GM12892 (cell line): ENCODE measurements around the gene MEIOB. TPM values are rescaled to one million over a fixed set of nuclear protein-coding genes. Genes with fewer than 3 reads are reported as not detected.
"Not testable (repeated sequence)": the region's sequence is repeated elsewhere in the genome, so short reads cannot be mapped to it uniquely, and the experiment has no call there.

ENCODE experiments used
- DNase-seq: peaks from one replicate; pipeline ENCODE4 v3.0.0; 2011; ENCODE audit not compliant: insufficient read length
- FAIRE-seq: peaks from 2 replicates; lab custom pipeline; 2011; peaks lifted over from hg19 to GRCh38; lab: Jason Lieb, UNC
- POLR2A ChIP-seq: IDR thresholded peaks from 2 replicates; pipeline ENCODE4 v1.6.1; 2011; ENCODE audit warnings: low read depth, low read length, control low read depth
- POLR2AphosphoS5 ChIP-seq: IDR thresholded peaks from 2 replicates; pipeline ENCODE4 v1.6.1; 2011; ENCODE audit warnings: low read depth, low read length, control low read depth
- TAF1 ChIP-seq: IDR thresholded peaks from 2 replicates; pipeline ENCODE4 v1.6.1; 2011; ENCODE audit warnings: low read depth, mild to moderate bottlenecking, control low read depth, low read length, borderline replicate concordance
- polyA plus RNA-seq: library from polyadenylated mRNA; unstranded; fragments of >200 nt; gene quantifications from one replicate; pipeline ENCODE4 v1.2.1, GENCODE V29; 2012; ENCODE audit warnings: missing spikeins, inconsistent platforms; ENCODE audit not compliant: missing spikeins

MEIOB gene, protein sequence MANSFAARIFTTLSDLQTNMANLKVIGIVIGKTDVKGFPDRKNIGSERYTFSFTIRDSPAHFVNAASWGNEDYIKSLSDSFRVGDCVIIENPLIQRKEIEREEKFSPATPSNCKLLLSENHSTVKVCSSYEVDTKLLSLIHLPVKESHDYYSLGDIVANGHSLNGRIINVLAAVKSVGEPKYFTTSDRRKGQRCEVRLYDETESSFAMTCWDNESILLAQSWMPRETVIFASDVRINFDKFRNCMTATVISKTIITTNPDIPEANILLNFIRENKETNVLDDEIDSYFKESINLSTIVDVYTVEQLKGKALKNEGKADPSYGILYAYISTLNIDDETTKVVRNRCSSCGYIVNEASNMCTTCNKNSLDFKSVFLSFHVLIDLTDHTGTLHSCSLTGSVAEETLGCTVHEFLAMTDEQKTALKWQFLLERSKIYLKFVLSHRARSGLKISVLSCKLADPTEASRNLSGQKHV
- polyA plus RNA-seq: 0.32 TPM

DNA sequence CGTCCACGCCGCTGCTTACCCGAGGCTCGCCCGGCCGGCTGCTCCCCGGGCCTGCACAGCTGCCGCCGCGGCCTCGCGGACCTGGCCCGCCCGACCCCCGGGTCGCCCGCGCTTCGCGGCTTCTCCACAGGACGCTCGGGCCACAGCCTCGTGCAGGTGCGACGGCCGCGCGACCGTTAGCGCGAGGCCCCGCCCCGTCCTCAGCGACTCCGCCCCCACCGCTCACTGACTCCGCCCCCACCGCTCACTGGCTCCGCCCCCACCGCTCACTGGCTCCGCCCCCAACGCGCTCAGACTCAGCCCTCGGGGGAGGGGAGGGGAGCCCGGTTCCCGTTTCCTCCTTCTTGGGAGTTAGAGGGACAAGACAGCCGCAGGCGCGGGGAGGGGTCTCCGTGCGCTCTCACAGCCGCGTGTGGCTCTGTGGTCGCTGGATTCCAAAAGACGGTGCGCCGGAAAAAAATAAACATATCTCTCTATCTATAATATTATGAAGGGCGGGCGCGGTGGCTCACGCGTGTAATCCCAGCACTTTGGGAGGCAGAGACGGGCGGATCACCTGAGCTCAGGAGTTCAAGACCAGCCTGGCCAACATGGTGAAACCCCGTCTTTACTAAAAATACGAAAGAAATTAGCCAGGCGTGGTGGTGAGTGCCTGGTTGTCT lies at the start of gene MEIOB:
Gene MEIOB, minus strand, starts transcription at position 191 of the 662 bp plus-strand sequence. CDS start 3,989 bp downstream, outside the sequence.
- TF ChIP-seq POLR2A: no peak
- no peak for TF ChIP-seq POLR2AphosphoS5
- TF ChIP-seq TAF1: no peak
- FAIRE-seq (no peak), DNase-seq (no peak)

DNA sequence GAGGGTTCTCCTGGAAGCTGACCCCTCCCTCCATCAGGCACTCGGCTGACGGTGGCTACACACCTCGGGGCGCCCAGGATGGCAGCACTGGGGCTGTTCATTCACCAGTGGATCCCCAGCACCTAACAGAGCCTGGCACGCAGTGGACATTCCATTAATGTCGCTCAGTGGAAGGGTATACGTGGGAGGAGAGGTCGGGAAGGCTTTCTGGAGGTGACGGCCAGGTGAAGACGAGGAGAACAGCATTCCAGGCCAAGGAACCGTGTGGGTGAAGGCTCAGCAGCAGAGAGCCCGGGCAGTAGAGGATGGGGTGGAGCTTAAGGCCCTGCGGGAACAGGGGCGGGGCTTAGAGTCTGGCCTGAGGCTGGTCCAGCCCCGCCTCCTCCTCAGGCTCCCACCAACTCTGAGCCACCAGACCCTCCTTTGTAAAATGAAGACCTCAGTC lies 48.8 kb upstream of the MEIOB start:
- TF ChIP-seq TAF1: no peak
- TF ChIP-seq POLR2AphosphoS5: no peak
- no peak for TF ChIP-seq POLR2A
- FAIRE-seq: no peak
- no peak for DNase-seq

DNA sequence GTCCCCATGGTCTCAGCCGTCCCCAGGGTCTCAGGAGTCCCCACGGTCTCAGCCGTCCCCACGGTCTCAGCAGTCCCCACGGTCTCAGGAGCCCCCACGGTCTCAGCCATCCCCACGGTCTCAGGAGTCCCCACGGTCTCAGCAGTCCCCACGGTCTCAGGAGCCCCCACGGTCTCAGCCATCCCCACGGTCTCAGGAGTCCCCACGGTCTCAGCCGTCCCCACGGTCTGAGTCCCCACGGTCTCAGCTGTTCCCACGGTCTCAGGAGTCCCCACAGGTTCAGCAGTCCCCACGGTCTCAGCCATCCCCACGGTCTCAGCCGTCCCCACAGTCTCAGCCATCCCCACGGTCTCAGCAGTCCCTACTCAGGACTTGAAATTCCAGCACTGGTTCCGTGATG lies 48.2 kb upstream of the MEIOB start:
- not testable (repeated sequence) for FAIRE-seq, DNase-seq

DNA sequence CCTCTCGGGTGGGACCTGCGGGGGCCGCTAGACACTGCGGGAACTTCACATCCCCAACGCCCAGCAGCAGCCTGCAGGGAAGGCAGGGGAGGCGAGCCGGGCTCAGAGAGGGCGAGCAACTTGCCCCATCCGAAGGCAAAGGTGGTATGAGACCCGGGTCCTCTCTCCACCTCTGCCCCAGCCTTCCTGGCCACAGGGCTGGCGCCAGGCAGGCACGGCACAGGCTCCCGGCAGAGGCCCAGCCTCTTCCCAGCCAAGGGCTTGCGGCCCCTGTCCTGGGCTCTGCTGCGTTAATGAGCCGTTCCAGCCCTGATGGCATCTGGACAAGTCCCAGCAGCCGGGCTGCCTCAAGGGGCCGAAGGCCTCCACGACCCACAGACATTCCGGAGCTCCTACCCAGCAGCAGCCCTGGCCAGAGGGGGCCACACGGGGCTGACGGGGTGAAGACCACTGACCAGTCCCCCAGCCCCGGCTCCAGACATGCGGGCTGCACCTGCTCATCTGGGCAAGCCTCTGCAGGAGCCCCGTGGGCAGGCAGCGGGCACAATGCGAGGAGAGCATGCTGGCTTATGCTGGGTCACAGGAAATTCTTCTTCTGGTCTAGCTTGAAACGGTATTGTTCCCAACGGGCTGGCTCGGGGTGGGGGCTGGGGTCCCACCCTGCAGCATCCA lies 47.5 kb upstream of the MEIOB start:
- FAIRE-seq (no peak), DNase-seq (no peak)
- TF ChIP-seq TAF1 (no peak), POLR2A (no peak), POLR2AphosphoS5 (no peak)

DNA sequence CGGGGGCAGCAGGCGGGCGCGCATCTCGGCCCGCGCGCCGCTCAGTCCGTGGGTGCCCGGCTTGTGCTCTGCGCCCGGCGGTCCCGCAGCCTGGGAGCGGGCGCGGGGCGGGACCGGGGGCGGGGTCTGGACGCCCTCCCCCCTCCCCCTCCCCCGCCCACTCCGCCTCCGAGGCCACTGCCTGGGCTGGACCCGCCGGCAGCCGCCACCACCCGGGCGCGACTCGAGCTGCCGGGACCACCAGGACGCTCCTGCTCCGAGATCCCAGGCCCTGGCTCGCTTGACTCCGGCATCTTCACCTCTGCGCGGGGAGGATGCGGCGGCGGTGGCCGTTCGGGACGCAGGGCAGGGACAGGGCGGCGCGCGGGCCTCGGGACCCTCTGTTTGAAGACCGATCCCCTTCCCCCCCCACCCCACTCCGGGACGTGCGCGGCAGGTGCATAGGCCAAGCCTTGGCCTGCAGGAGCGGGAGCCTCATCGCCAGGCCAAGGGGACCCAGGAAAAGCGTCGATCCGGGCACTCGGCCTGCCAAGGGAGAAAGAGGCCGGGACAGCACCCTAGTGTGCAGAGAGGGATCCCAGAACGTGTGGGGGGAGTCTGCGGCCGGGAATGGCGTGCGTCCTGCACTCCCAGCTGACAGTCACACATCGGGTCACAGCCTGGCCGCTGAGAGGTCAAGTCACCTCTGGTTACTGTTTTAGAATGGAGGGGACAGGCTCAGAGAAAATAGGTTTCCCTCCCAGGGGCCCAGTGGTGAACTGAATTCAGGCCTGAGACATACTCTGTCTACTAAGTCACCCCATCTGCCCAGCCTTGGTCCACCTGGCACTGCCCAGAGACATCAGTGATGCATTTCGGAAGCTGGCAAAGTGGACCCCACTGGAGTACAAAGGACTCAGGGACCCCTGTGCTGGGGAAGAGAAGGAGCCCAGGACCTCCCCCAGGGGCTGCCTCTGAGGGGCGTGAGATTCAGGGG lies 46.7 kb upstream of the MEIOB start, which contains the start of gene HS3ST6:
Gene HS3ST6, minus strand, starts transcription at position 65 of the 976 bp plus-strand sequence. CDS start 92 bp downstream, outside the sequence.
- DNase-seq (no peak), FAIRE-seq (no peak)
- TF ChIP-seq TAF1: no peak
- no peak for TF ChIP-seq POLR2A
- TF ChIP-seq POLR2AphosphoS5: no peak

DNA sequence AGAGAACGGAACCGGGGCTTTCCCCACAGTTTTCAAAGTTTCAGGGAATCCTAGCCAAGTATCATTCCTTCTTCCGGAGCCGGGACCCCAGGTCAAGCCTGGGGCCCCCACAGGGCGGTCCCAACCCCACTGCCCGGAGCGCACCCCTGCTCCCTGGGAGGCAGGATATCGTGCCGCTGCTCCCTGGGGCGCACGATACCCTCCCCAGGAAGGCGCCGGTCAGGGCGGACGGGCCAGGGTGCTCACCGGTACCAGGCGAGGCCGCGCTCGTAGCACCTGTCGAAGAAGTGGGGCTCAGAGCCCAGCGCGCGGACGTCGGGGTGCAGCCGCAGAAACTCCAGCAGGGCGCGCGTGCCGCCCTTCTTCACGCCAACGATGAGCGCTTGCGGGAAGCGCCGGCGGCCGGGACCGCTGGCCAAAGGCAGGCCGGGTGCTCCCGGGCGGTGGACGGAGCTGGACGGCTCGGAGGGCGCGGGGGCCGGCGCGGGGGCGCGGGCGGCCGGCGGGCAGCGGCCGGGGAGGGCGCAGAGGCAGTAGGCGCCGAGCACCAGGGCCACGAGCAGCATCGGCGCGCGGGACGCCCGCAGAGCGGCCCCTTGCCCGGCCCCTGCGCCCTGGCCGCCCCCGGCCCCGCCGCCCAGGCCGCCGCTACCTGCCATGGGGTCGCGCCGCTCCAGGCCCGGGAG lies 45.8 kb upstream of the MEIOB start:
- no peak for FAIRE-seq

DNA sequence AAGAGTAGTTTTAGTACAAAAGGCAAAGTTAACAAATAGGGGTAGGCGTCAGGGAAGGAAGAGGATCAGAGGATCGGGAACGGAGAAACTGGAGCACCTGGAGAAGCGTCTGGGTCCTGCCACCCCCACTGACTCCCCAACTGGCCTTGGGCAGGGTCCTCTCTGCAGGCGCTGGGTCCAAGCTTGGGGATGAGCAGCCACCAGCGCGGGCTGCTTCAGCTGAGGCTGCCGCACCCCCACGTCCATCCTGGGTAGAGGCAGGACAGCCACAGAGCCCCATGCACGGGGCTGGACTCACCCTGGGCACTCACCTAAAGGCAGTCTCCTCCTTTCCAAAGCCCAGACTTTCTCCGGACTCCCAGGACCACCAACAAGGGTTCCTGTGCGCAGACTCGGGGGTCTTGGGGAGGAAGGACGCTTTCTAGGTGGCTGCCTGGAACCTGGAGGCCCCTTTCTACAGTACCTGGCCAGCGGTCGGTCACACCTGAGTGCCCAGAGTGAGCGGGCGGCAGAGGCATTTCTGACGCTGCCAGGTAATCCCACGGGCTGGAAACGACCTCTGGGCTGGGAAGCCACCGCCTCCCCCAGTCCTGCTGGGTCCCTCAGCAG lies 45.2 kb upstream of the MEIOB start:
- FAIRE-seq: no peak
- TF ChIP-seq POLR2AphosphoS5: no peak
- no peak for DNase-seq

More for the DNA sequence above, 45.8 kb upstream of the MEIOB start:
- TF ChIP-seq TAF1 (no peak), POLR2A (no peak), POLR2AphosphoS5 (no peak)
- no peak for DNase-seq

DNA sequence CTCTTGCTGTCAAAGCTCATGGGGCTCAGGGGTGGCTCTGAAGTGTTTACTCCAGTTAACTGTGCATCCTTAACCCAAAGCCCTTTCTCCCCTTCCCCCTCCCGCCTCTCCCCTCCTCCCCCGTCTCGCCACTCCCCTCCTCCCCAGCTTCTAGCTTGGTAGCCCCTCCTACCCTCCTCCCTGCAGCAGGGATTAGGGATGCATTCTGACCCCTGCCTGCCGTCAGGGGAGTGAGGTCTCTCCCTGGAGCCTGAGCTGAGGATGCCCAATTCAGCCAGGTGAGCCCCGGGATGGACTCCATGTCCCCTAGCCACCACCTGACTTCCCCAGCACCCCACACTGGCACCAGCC lies 44.7 kb upstream of the MEIOB start:
- DNase-seq: no peak
- FAIRE-seq: no peak
- TF ChIP-seq TAF1 (no peak), POLR2AphosphoS5 (no peak), POLR2A (no peak)

DNA sequence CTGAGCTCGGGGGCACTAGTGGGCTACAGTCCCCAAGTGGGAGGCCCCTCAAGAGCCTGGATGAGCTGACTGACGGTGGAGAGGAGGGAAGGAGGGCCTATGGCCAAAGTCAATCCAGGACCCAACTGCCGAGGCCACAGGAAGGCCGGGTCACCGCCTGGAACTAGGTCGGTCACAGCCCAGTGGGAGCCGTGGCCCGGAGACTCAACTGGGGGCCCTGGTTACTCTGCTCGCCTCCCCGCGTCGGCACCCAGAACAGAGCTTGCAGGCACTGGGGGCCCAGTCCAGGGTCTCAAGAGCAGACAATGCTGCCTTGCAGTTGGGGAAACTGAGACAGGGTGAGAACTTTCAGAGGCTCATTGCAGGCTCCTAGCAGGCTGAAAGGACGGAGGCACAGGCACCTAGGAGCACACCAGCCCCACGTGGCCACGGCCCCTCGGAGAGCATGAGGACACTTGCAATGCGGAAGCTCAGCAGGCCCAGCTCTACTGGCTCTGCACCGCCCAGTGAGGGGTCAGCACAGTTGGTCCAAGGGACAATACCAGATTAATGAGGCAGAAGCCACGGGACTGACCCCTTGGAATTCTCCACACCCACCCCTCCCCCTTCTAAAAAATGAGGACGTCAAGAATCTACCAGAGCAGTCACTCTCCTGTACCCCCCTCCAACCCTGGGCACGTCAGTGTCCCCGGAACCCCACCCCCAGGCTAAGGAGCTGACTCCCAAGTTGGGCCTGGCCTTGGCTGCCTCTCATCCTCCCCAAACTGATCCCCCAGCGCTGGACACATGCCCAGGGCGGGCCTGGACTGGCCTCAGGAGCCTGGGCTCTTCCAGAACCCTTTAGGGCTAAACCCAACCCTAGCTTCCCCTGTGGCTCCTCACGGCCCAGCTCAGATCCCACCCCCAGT lies 44.0 kb upstream of the MEIOB start:
- TF ChIP-seq POLR2A (no peak), TAF1 (no peak), POLR2AphosphoS5 (no peak)
- FAIRE-seq (no peak), DNase-seq (no peak)

DNA sequence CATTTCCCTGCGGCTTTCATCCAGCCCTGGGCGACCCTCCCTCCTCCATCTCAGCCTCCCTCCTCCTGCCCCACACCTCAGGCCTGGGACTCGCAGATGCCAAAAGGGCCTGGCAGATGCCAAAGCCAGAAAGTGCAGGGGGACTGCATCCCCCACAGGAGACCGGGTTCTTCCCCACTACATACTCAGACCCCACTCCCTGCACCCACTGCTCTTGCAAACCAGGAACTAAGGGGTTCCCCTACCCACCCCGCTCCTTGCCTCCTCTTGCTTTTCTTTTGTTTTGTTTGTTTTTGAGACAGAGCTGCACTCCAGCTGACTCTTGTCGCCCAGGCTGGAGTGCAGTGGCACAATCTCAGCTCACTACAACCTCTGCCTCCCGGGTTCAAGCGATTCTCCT lies 43.0 kb upstream of the MEIOB start:
- TF ChIP-seq POLR2A (no peak), POLR2AphosphoS5 (no peak), TAF1 (no peak)
- DNase-seq (no peak), FAIRE-seq (no peak)
